ENCODE results near the gene TTC21B.
"Not testable (repeated sequence)": the region's sequence is repeated elsewhere in the genome, so short reads cannot be mapped to it uniquely, and the experiment has no call there.

TTC21B gene

DNA sequence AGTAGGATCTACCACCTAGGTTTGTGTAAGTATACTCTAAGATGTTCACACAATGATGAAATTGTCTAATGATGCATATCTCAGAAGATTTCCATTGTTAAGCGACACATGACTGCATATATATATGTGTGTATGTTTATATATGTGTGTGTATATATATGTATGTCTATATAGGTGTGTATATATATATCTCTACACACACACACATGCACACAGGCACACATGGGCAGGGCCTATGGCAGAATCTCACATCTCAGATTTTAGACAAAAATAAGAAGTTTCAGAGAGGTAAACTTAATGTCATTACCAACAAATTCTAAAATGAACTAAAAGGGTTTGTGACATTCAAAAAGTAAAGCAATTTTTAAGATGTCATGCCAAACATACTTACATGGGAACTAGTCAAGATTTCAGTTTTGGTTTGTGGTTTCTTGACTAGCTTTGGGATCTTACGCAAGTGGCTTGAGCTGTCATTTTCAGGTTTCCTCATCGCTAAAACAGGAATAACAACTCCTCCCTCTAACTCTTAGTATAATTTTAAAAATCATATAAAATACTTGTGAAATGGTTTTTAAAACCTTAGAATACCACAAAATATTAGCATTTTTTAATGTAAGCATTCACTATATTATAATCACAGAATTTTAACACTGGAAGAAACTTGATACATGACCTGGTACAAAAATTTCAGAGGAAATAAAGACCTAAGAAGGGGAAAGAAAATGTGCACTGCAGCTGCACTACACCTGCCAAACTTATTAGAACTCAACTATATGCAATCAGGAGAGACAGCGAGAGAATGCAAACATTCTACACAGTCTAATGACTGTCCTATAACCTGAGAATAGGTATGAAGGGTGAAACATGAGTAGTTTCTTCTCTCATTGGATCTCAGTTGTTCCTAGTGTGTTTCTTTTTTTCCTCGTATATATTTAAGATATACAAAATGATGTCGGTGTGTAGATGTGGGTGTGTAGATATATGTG, 75.7 kb downstream of the TTC21B start:
- no peak for DNase-seq

DNA sequence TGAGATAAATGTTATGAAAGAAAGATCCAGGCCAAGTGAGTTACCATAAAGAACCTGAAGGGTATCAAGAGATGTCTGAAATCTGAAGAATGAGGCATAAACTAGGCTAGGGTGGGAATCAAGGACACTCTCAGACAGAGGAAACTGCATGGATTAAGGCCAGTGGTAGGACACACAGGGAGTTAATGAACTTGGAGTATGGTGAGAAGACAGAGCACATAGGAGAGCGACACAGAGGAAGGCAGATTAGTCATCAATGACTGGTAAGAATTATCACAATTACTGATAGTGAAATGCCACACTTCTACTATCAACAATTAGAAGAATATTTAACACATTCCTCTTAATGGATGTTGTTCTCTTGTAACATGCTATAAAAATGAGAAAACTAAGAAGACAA, 76.9 kb downstream of the TTC21B start:
- no peak for DNase-seq

DNA sequence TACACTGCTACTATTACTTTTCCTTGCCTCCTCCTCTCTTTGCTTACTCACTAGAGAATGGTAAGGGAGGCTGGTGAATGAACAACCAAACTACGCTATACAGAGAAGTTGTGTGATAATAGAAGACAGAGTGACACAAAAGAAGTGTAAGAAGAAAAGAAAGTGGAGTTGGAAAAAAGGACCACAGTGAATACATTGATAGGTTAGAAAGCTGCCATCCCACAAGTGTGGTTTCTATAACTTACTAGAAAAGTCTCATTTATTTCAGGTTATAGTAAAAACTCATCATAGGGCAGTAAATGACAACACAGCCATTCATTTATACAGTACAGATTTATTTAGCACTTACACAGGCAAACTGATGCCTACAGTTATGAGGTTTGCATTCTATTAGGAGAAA, 77.3 kb downstream of the TTC21B start:
- DNase-seq: no peak

DNA sequence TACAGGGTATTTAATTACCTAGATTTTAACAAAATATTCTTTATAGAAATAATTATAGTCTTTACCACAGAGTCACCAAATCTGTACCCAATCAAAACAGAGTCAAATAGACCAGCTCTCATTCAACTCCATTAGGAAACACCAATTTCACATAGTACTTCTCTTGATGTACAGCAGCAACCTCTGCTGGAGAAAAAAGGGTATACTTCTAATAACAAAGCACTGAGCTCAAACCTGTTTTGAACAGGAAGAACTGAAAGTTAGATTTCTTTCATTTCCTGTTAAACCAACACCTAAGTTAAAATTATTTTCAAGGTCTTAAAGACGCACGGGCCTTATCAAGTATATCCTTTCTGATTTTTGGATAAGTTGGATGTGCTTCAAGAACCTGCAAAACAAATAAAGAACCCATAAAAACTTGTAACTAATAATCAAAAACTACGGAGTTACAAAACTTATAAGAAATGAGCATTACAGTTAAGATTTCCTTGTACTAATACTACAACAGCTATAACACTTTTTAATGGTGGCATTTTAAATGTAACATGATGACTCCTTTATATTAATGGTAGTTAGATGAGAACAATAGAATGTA, 79.0 kb downstream of the TTC21B start:
- DNase-seq: peak; percentile 12

DNA sequence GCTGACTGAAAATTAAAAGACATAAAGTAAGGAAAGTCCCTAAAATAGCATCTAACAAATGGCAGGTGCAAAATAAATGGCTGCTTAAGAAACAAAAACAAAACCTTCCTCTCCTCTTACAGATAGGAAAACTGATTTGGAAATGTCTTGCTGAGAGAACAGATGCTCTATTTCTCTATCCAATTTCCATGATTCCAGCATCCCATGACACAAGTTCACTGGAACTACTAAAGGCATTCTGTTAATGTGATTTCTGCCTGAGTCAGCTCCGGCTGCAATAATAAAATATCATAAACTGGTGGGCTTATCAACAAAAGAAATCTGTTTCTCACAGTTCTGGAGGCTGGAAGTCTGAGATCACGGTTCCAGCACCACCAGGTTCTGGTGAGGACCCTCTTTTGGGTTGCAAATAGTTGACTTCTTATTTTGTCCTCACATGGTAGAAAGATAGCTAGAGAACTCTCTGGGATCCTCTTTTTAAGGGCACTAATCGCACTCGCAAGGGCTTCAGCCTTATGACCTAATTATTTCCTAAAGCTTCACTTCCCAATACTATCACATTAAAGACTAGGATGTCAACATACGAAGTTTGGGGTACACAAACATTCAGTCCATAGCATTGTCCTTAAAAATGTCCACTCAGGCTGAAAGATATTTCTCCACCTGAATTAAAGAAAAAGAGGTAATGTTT, 81.3 kb downstream of the TTC21B start:
- no peak for DNase-seq

DNA sequence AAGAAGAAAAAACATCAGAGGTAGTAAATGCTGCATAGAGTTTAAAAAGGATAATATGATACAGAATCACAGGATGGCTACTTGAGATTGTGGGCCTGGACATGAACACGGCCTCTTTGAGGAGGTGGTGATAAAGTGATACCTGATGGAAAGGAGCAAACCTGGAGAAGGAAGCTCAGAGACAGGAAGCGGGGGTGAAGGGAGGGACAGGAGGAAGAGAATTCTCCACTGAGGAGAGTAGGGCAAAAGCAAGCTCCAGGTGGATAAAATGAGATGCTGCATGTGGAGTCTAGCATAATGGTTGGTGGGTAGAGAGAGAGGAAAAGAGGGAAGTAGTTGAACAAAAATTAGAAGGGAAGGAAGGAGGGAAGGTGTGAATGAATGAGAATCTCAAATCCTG, 82.6 kb downstream of the TTC21B start:
- no peak for DNase-seq

DNA sequence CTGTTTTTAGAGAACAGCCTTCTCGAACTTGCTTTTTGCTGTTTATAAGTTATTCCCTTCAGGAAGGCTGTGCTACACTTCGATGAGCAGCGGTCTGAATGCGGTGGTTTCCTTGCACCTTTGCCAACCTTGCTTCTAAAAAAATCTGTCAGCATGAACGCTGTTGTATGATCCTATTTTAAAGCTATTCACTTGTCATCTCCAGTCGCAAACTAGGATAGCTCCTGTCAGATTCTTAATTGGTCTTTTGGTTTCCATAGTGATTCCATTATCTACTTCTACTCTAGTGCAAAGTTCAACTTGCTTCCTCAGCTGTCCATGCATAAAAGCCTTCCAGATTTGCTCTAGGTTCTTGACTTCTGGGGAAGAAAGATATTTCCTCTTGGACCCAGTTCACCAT, 83.2 kb downstream of the TTC21B start:
- no peak for DNase-seq

DNA sequence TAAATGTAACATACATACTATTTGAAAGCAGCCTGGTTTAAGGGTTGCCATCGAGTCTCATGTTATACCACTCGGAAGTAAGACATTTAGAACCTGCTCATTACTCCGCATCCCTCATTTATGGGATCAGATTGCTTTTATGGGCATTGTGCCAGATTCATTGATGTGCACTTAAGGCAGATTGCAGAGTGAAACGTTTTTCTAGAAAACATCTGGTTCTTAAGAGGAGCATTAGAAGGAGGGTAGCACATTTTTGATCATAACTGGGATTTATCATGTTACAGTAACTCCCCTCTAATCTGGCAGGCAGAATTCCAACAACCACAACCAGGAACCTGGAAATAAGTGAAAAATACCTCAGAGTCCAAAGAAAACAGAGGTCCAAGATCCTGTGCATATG, 85.4 kb downstream of the TTC21B start:
- DNase-seq: no peak

DNA sequence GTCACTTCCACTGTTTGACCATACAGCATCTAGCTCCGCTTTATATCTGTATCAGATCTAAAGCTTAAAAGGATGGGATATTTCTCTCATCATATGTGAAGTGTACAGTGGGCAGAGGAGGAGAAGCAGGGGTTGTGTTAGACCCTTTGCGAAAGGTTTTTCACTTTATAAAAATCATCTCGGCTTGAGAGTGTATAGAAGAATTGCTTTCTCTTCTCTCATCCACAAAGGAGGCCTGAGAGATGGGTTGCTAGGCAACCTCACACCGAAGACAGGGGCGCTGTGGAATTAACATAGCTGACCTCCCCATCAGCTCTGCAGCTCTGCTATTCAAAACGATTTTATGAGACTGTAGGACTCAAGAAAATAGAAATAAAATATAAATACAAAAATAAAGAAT, 89.3 kb downstream of the TTC21B start:
- DNase-seq: no peak

DNA sequence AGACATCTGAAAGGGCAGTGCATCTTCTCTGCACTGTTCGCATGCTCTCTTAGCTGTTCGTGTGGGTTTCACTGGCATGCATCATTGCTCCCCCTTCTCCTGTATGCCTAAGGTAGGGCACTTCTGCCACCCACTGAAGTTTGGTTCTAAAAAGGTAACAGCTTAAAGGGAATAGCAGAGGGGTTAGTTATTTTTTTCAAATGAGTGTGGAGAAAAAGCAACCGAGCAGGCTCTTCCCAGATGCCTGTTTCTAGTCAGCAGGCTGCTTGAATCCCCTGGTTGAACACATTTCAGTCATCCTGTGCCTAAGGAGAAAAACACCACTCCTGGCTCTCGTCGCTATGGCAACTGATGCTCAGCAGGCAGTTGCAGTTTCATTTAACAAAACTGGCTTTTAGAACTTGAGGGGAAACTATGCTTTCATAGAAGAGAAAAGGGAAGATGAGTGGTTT, 89.7 kb downstream of the TTC21B start:
- no peak for DNase-seq

DNA sequence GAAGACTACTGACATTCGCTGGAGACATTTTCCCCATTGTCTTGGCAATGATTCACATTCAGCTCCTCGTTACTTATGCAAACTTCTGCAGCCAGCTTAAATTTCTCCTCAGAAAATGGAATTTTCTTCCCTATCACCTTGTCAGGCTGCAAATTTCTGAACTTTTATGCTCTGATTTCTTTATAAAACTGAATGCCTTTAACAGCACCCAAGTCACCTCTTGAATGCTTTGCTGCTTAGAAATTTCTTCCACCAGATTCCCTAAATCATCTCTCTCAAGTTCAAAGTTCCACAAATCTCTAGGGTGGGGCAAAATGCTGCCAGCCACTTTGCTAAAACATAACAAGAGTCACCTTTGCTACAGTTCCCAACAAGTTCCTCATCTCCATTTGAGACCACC, 92.5 kb downstream of the TTC21B start:
- DNase-seq: not testable (repeated sequence)

DNA sequence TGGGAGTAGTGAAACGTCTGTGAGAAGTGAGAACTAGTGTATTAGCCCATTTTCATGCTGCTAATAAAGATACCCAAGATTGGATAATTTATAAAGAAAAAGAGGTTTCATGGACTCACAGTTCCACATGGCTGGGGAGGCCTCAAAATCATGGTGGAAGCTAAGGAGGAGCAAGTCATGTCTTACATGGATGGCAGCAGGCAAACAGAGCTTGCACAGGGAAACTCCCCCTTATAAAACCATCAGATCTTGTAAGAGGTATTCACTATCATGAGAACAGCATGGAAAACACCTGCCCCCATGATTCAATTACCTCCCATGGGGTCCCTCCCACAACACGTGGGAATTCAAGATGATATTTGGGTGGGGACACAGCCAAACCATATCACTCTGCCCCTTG, 93.9 kb downstream of the TTC21B start:
- not testable (repeated sequence) for DNase-seq

DNA sequence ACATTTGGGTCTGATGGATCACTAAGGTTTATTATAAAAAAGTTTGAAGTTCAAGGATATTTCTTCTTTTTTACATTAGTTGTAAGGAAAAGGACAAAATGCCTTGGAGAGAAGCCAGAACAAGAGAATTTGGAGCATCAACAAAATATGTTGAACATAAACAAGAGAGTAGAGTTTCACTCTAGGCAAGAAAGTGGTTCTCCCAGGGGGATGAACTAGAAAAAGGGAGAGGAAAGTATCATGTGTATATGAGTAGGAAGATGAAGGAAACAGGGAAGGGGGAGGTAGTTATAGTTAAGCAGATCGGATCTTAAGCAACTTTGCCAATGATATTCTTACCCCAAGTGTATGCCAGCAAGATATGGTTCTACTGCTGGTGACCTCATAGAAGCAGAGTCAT, 95.7 kb downstream of the TTC21B start:
- DNase-seq: no peak

DNA sequence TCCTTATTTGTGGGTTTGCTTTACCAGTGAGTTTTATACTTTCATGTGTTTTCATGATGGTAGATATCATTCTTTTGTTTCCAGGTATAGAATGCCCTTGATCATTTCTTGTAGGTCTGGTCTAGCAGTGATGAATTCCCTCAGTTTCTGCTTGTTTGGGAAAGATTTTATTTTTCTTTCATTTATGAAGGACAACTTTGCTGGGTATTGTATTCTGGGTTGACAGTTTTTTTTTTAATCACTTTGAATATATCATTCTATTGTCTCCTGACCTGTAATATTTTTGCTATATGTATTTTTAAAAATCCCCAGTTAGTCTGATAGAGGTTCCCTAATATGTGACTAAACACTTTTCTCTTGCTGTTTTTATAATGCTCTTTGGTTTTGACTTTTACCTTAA, 101.2 kb downstream of the TTC21B start:
- DNase-seq: no peak

DNA sequence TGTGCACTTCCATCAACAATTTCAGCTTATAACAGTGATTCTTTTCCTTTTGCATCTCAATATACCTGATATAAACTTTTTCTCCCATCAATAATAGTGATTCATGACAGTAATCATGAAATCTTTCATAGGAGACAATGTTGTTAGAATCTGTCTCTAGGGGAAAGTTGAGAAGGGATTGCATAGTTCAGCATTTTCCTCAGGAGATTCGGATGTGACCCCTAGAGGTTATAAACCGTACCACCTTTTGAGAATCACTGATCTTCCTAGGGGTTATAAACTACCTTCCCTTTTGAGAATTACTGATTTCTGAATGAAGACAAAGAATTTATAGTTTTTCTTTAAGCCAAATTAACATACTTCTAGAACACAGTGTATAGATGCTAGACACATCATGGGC, 106.6 kb downstream of the TTC21B start:
- no peak for DNase-seq

DNA sequence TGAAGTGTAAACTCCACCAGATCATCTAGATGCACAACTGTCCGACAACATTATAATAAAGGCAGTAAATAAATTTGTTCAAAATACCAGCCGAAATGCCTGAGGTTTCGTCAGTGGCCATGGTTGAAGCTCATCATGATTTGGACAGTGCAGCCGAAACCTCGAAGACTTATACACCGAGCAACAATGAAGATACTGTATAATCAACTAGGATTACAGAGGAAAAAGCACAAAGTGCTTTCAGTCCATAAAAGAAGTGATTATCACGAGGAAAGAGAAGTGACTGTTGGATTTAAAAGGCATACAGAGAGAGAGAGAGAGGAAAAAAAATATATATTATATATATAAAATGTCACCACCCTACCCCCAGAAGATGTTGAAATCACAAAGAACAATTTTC, 107.5 kb downstream of the TTC21B start:
- DNase-seq: no peak

DNA sequence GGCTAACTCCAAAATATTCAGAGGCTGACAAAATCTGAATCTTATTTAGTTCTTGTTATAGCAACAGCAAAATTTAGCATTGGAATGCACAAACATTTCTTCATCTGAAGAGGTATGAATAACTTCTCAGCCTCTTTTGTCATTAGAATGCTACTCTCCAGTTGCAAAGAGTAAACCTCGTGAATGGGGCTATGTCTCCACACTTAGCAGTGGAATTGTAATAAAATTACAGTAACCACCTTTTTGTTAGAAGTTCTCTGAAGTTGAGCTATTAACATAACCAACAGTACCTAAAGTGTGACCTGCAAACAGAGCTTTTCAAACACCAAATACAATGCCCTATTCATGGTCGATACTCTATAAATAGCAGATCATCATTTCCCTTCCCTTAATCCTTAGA, 109.4 kb downstream of the TTC21B start:
- DNase-seq: no peak

DNA sequence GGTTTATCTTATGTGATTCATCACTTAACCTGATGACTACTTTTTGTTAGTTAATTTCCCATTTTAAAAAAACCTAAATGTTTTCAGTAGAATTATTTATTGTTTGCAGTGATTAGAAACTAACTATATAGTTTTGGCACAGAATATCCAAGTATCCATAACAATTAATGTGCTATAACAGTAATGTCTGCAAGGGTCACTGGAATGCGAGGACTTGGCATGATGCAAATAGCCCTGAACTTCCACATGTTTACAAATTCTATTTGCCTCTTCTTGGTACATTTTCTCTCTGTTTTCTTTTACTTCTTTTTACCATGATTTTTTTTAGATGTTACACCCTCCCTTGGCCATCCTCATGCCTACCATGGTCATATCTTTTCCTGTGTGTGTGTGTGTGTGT, 110.2 kb downstream of the TTC21B start:
- DNase-seq: no peak

DNA sequence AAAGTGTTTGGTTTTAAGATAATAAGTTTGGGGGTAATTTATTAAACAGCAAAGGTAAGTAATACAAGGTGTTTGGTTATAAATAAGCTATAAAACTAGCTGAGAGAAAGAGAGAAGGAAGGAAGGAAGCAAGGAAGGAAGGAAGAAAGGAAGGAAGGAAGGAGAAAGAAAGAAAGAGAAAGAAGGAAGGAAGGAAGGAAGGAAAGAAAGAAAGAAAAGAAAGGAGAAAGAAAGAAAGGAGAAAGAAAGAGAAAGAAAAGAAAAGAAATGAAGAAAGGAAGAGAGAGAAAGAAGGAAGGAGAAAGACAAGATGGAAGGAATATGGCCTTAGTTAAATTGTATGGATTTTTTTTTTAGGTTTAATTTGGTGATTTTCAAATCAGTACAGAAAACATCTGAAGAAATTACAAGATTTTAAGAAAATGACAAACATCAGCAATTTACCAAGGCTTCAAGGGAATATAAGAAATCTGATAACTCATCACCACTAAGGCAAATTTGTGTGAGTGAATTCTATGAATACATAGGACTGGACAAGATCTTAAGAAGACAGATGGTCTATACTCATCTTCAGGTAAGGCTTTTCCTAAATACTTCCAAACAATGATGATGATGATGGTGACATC, 113.1 kb downstream of the TTC21B start:
- no peak for DNase-seq

DNA sequence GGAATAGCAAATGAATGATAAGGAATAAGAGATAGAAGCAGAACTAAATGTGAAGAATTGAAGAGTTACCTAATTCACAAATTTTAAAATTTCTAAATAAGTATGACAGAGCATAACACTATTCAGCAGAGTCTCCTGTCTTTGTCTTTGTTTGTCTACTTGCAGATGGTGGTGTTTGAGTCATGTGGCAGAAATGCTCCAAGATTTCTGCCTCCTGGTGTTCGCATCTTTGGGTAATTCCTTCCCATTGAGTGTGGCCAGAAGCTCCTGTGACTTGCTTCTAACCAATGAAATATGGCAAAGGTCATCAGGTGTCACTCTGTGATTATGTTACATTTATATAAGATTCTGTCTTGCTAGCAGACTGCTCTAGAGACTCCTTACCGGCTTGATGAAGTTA, 114.0 kb downstream of the TTC21B start:
- DNase-seq: no peak

DNA sequence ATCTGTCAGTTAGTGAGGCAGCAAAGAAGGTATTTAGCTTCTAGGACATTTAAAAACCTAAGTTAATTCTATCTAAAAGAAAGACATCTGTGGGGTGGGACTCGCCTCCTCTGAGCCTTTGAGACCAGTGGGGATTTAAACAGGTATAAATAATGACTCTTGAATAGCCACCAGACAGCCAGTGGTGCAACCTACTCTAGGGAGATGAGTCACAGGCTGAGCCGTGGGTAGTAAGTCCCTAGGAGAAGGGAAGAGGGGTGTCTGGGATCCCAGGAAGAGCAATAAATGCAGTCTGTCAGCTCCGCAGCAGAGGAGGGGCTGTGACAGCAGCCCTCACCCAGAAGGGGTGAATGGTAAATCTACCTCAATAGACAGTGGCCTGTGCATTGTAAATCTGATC, 116.5 kb downstream of the TTC21B start:
- no peak for DNase-seq

DNA sequence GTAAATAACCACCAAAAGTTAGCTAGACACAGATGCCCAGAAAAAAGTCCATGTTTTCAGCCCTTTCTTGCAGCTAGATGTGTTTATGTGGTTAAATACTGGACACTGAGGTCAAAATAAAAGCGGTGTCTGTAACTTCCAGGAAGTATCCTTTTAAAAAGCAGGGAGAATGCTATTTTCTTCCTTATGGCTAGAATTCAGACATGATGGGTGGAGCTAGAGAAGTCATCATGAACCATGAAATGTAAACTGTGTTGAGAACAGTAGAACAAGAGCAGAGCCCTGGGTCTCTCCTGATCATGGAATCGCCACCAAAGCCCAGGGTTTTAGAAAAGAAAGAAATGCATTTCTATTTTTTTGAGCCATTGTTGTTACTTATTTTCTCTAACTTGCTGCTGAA, 118.2 kb downstream of the TTC21B start:
- no peak for DNase-seq

DNA sequence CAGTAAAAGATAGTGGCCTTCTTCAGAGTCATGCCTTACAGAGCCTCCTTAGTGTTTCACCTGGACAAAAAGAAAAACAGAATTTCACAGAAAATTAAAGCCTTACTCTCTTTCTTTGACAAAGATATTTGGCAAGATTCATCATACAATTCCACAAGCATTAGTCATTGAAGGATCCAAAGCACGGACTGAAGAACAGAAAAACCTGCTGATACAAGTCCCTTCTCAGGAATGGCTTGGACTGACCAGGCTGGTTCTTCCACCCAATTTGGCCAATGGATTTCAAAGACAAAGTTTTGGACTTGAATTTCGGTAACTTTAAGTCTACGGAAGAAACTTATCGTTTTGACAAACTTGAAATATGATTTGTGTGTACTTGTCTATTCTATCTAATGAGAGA, 120.4 kb downstream of the TTC21B start:
- no peak for DNase-seq

DNA sequence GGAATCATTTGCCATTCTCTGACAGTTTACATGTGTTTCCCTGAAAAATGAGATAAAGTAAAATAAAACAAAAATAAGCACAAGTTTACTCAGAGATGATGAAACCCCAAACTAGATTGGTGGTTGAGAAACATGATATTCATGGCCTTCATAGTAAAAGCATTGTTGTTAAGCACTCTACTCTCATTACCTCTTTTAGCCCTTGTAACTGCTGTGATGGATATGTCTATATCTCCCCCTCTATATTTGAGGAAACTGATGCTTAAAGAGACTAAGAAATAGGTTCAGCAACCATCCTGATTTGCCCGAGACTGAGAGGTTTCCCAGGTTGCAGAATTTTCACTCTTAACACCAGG, 125.7 kb downstream of the TTC21B start:
- no peak for DNase-seq
